ENCODE data around the gene CST2. TPM values are rescaled to one million over a fixed set of nuclear protein-coding genes. Genes with fewer than 3 reads are reported as not detected.
"Not testable (repeated sequence)": the region's sequence is repeated elsewhere in the genome, so short reads cannot be mapped to it uniquely, and the experiment has no call there.

The CST2 gene
- total and polyA plus RNA-seq, 10 donors = 0.16 to 0.96 (median 0.50) TPM; not detected in 7

DNA sequence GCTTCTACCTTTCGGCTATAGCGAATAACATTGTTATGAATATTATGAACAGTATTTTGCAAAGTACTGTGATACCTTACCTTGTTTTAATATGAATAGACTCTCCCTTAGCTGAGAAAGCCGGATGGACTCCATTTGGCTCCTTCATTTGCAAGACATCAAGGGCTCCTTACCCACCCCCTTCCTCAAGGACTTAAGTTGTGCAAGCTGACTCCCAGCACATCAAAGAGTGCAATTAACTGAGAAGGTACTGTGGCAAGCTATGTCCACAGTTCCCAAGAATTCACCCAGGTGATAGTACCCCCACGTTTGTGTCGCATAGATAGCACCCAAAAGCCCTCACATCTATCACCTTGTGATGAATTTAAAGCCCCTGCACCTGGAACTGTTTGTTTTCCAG, 41.8 kb upstream of the CST2 start:
- TF ChIP-seq POLR2AphosphoS5 (IDR thresholded peaks at IDR 0.05) (no peak), POLR2A (IDR thresholded peaks at IDR 0.05) (no peak), CTCF (IDR thresholded peaks at IDR 0.05 in 8 of 11, conservative IDR thresholded peaks at IDR 0.05 in 3 of 11) (no peak)
- Histone ChIP-seq H3K4me3 (no peak overlapping the region), H3K27ac (no peak overlapping the region), H3K9me3 (peaks cover 0 to 4% (median 0%) of the 10 kb centered on the region in 8 donors), H3K4me1 (no peaks in the 10 kb centered on the region), H3K36me3 (no peaks in the 10 kb centered on the region), H3K27me3 (replicated peaks in 1 of 7) (peaks cover 0 to 43% (median 3%) of the 10 kb centered on the region in 7 donors)
- no peak for DNase-seq
- WGBS, 5 donors = 40 to 59% (median 51%) methylated on average over 5 of the region's 5 CpGs
- intact Hi-C loops (cut with DNase I; ENCODE audit: low total_unique reads) = no loop called here

DNA sequence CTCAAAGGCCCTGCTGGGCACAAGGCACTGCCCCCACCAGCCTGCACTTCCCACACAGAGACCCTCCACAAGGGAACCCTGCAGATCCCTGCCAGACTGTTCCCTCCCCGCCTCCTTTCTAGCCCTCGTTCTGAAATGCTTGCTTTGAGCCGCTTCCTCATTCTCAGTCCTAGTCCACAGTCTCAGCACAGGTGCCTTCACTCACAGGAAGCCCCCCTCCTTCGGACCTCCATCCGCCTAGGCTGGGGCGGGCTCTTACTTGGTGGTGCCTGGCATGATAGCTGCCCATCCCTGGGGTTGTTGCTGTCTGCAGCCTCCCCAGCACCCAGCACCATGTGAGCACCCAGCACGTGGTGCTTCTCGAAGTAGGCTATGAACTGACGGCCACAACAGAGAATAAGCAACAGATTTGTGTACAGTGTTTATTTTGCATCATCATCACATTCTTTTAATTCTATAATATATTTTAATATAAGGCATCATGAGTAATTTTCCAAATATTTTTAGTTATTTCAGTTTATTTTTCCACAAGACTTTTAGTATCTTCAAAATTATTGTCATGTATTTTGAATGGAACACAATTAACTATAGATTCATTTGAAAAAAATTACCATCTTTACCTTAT, 40.7 kb upstream of the CST2 start:
- no peak overlapping the region for H3K4me3 ChIP-seq
- no peaks in the 10 kb centered on the region for H3K36me3 ChIP-seq
- no peak overlapping the region for H3K27ac ChIP-seq
- no peaks in the 10 kb centered on the region for H3K4me1 ChIP-seq
- TF ChIP-seq POLR2AphosphoS5 (IDR thresholded peaks at IDR 0.05) (no peak), POLR2A (IDR thresholded peaks at IDR 0.05) (no peak), CTCF (IDR thresholded peaks at IDR 0.05 in 8 of 11, conservative IDR thresholded peaks at IDR 0.05 in 3 of 11) (no peak)
- no peak for DNase-seq
- H3K27me3 ChIP-seq (replicated peaks in 1 of 7) = peaks cover 0 to 43% (median 3%) of the 10 kb centered on the region in 7 donors
- peaks cover 0 to 8% (median 0%) of the 10 kb centered on the region in 8 donors for H3K9me3 ChIP-seq
- intact Hi-C loops (cut with DNase I; ENCODE audit: low total_unique reads) = no loop called here
- 28 to 40% (median 30%) methylated on average over 8 to 9 of the region's 9 CpGs for WGBS, 5 donors

DNA sequence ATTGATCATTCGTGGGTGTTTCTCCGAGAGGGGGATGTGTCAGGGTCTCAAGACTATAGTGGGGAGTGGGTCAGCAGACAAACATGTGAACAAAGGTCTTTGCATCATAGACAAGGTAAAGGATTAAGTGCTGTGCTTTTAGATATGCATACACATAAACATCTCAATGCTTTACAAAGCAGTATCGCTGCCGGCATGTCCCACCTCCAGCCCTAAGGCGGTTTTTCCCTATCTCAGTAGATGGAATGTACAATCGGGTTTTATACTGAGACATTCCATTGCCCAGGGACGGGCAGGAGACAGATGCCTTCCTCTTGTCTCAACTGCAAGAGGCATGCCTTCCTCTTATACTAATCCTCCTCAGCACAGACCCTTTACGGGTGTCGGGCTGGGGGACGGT, 34.2 kb upstream of the CST2 start:
- H3K9me3 ChIP-seq; intact Hi-C loops (cut with DNase I; ENCODE audit: low total_unique reads); H3K27ac ChIP-seq; H3K27me3 ChIP-seq (replicated peaks in 1 of 7); DNase-seq; H3K4me1 ChIP-seq; H3K36me3 ChIP-seq; H3K4me3 ChIP-seq: not testable (repeated sequence)
- 62 to 74% (median 67%) methylated on average over 8 to 10 of the region's 10 CpGs for WGBS, 5 donors

DNA sequence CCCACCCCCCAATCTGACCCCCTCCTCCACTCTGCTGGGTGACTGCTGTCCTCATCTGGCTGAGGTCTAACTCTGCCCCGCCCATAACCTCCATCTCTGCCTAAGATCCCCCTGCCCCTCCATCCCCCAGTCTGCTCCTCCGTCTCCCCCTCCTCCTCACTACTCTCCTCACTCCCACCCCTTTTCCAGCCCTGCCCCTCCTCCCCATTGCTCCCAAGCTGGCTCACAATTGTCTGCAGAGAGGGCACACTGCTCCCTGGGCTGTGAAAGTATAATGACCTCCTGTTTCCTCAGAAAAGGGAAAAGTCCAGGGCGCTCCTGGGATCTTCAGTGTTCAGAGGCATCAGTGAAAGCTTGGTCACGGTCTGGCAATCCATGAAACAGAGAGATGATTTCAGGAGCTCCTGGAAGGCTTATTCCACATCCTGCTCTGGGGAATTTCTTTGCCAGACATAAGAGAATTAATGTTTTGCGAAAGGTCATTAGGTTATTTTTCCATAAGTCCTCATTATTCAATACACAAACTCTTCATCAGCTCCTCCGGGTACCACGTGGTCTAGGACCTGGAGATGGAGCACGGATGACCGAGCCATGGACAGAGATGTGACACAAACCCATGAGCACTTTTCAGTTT, 31.6 kb upstream of the CST2 start:
- no peak overlapping the region for H3K27ac ChIP-seq
- H3K4me3 ChIP-seq = no peak overlapping the region
- DNase-seq = no peak
- TF ChIP-seq POLR2AphosphoS5 (IDR thresholded peaks at IDR 0.05) (no peak), CTCF (IDR thresholded peaks at IDR 0.05 in 8 of 11, conservative IDR thresholded peaks at IDR 0.05 in 3 of 11) (no peak), POLR2A (IDR thresholded peaks at IDR 0.05) (no peak)
- H3K9me3 ChIP-seq = peaks cover 0 to 2% (median 0%) of the 10 kb centered on the region in 8 donors
- H3K4me1 ChIP-seq = no peaks in the 10 kb centered on the region
- H3K27me3 ChIP-seq (replicated peaks in 1 of 7) = no peaks in the 10 kb centered on the region
- H3K36me3 ChIP-seq = no peaks in the 10 kb centered on the region
- 58 to 68% (median 65%) methylated on average over 8 to 9 of the region's 9 CpGs for WGBS, 5 donors
- intact Hi-C loops (cut with DNase I; ENCODE audit: low total_unique reads) = no loop called here
